ENCODE results near the gene ASIC5.

GRCh38 chr4:155903453-155903852 is 37.4 kb upstream of the ASIC5 start, which contains the start of gene TDO2:
- TF ChIP-seq POLR2A (IDR thresholded peaks at IDR 0.05) = no peak
- no peak for TF ChIP-seq CTCF (IDR thresholded peaks at IDR 0.05)
- no peak for TF ChIP-seq POLR2AphosphoS5 (IDR thresholded peaks at IDR 0.05)
- TF ChIP-seq EP300 (IDR thresholded peaks at IDR 0.05) = no peak
